ENCODE data around the gene PEX11A. TPM values are rescaled to one million over a fixed set of nuclear protein-coding genes. Genes with fewer than 3 reads are reported as not detected.

Gene PEX11A
- 10 to 100 TPM in 3 of 4 donors, 1 to 10 TPM in 1; 4.1 to 50.8 (median 15.7) TPM for total RNA-seq

GRCh38 chr15:89690276-89691218 is at the start of gene PEX11A, which contains the start of gene WDR93:
TSS of gene PEX11A (minus strand) at chr15:89690754. CDS start at chr15:89690632, 122 bp downstream.
TSS of gene WDR93 (plus strand) at chr15:89690811. CDS start at chr15:89701747, 10,936 bp downstream.
- H3K27ac ChIP-seq, result peak within 1 kb of the TSS; percentile 38 to 88 (median 62)
- no peaks in the 10 kb centered on the region for H3K27me3 ChIP-seq
- DNase-seq, result peak; percentile 67 to 95 (median 94)
- no peaks in the 10 kb centered on the region for H3K36me3 ChIP-seq
- peaks cover 0 to 21% (median 1%) of the 10 kb centered on the region in 4 donors for H3K4me1 ChIP-seq
- peak within 1 kb of the TSS; percentile 64 to 83 (median 68) for H3K4me3 ChIP-seq
- no peaks in the 10 kb centered on the region for H3K9me3 ChIP-seq
- peak; percentile 67 to 91 for TF ChIP-seq POLR2A (IDR thresholded peaks at IDR 0.05)
- TF ChIP-seq, protein P1, sequence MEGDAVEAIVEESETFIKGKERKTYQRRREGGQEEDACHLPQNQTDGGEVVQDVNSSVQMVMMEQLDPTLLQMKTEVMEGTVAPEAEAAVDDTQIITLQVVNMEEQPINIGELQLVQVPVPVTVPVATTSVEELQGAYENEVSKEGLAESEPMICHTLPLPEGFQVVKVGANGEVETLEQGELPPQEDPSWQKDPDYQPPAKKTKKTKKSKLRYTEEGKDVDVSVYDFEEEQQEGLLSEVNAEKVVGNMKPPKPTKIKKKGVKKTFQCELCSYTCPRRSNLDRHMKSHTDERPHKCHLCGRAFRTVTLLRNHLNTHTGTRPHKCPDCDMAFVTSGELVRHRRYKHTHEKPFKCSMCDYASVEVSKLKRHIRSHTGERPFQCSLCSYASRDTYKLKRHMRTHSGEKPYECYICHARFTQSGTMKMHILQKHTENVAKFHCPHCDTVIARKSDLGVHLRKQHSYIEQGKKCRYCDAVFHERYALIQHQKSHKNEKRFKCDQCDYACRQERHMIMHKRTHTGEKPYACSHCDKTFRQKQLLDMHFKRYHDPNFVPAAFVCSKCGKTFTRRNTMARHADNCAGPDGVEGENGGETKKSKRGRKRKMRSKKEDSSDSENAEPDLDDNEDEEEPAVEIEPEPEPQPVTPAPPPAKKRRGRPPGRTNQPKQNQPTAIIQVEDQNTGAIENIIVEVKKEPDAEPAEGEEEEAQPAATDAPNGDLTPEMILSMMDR (IDR thresholded peaks at IDR 0.05), result peak in 1 of 6 experiments; percentile 14

DNA sequence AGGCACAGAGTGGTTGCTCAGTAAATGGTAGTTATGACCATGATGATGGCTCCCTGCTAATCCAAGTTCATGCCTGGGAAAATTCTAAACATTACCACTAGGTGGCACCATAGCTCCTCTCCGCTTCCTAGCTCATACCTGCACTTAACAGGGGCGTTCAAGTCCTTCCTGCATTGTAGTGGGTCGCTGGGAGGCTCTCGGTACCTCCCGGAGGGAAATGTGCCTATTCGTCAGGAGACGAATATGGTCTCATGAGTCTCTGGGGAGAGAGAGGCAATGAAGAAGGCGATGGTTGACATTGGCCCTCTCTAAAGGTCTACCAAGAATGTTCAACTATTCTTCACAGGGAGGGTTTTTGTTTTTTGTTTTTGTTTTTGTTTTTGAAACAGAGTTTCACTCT is 49.6 kb upstream of the PEX11A start:
- H3K4me3 ChIP-seq, result no peak overlapping the region
- no peaks in the 10 kb centered on the region for H3K36me3 ChIP-seq
- DNase-seq, result peak in 2 of 3 donors; percentile 41 to 77
- H3K27ac ChIP-seq, result no peak overlapping the region
- no peaks in the 10 kb centered on the region for H3K9me3 ChIP-seq
- no peaks in the 10 kb centered on the region for H3K4me1 ChIP-seq
- no peak for TF ChIP-seq POLR2A (IDR thresholded peaks at IDR 0.05)
- TF ChIP-seq, protein P1 (IDR thresholded peaks at IDR 0.05), result peak; percentile 86 to 96 (median 92)
- H3K27me3 ChIP-seq, result no peaks in the 10 kb centered on the region

GRCh38 chr15:89735773-89736172 is 45.2 kb upstream of the PEX11A start:
- Histone ChIP-seq H3K36me3 (no peaks in the 10 kb centered on the region), H3K4me1 (no peaks in the 10 kb centered on the region), H3K27me3 (no peaks in the 10 kb centered on the region), H3K9me3 (no peaks in the 10 kb centered on the region), H3K4me3 (no peak overlapping the region), H3K27ac (no peak overlapping the region)
- DNase-seq, result no peak
- no peak for TF ChIP-seq POLR2A (IDR thresholded peaks at IDR 0.05)
- TF ChIP-seq, protein P1 (IDR thresholded peaks at IDR 0.05), result no peak

GRCh38 chr15:89732451-89733172 is 42.1 kb upstream of the PEX11A start:
- no peak overlapping the region for H3K27ac ChIP-seq
- no peaks in the 10 kb centered on the region for H3K27me3 ChIP-seq
- no peaks in the 10 kb centered on the region for H3K36me3 ChIP-seq
- no peaks in the 10 kb centered on the region for H3K9me3 ChIP-seq
- no peak for DNase-seq
- H3K4me3 ChIP-seq, result no peak overlapping the region
- TF ChIP-seq, protein P1 (IDR thresholded peaks at IDR 0.05), result no peak
- TF ChIP-seq POLR2A (IDR thresholded peaks at IDR 0.05), result no peak
- no peaks in the 10 kb centered on the region for H3K4me1 ChIP-seq

DNA sequence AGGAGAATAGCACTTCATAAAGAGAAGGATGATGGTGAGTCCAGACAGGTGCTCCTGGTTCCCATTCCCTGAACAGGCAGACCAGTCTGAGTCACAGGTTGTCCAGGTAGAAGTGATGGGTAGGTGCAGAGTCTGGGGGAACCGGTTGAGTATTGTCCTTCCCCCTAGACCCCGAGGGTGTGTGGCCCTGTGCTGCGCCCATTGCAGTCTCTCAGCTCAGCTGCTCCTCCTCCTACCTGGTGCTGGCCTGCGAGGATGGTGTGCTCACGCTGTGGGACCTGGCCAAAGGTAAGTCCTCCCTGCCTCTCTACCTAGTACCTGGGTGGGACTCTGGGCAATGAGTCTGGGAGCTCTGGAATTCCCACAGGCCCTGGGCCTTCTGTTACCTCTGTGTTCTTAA is 40.7 kb upstream of the PEX11A start:
- Histone ChIP-seq H3K27me3 (no peaks in the 10 kb centered on the region), H3K27ac (no peak overlapping the region), H3K9me3 (no peaks in the 10 kb centered on the region), H3K4me3 (no peak overlapping the region), H3K36me3 (no peaks in the 10 kb centered on the region), H3K4me1 (no peaks in the 10 kb centered on the region)
- TF ChIP-seq POLR2A (IDR thresholded peaks at IDR 0.05), result no peak
- no peak for DNase-seq

All from Peyer's patch (tissue), 4 donors.